Uterus (tissue), 2 donors: Measurements from ENCODE around the gene RACGAP1.

Source experiments
- CTCF ChIP-seq, 4 experiments: fragments of 200-600 bp in 2 of 4; fragments of 450-650 bp in 2 of 4; sonication (generic) in 2 of 4; IDR thresholded peaks; one replicate each; pipeline ENCODE4 v1.5.1; 2016 to 2019; ENCODE audit warnings: antibody characterized with exemption in 4 of 4, mild to moderate bottlenecking in 2 of 4, moderate library complexity in 1 of 4
- POLR2A ChIP-seq, 2 donors: fragments of 450-650 bp; IDR thresholded peaks; one replicate each; pipeline ENCODE4 v1.6.1; 2016; ENCODE audit warnings: antibody characterized with exemption in 2 of 2, mild to moderate bottlenecking in 1 of 2, moderate library complexity in 1 of 2

GRCh38 chr12:50003595-50003994 is 21.7 kb downstream of the RACGAP1 start:
- no peak for TF ChIP-seq POLR2A (IDR thresholded peaks at IDR 0.05)
- no peak for TF ChIP-seq CTCF (IDR thresholded peaks at IDR 0.05)
